Cardiac muscle cell (in vitro differentiated cells and primary cell): ENCODE results near the gene BRIP1. TPM values are rescaled to one million over a fixed set of nuclear protein-coding genes. Genes with fewer than 3 reads are reported as not detected.
A peak's percentile ranks its signal among the peaks of the same experiment; 100 is the strongest.

Source experiments
- DNase-seq, 2 donors: peaks; one replicate each; pipeline versions ENCODE4 v3.0.0 to v3.0.0-alpha.2; 2010 to 2017; ENCODE audit warnings: low read depth in 1 of 2, low spot score in 1 of 2
- H3K27ac ChIP-seq: fragments of 200-600 bp; sonication (generic); 2 replicates; pipeline ENCODE4 v1.5.1; 2016
- H3K27me3 ChIP-seq: fragments of 200-600 bp; sonication (generic); 2 replicates; pipeline ENCODE4 v1.6.0; 2016; ENCODE audit warnings: control low read depth
- H3K36me3 ChIP-seq: fragments of 200-600 bp; sonication (generic); 2 replicates; pipeline ENCODE4 v1.5.1; 2016; ENCODE audit warnings: control low read depth
- H3K4me1 ChIP-seq: fragments of 200-600 bp; sonication (generic); 2 replicates; pipeline ENCODE4 v1.8.1; 2017; ENCODE audit warnings: low read depth, mild to moderate bottlenecking, mixed run types
- H3K4me3 ChIP-seq: fragments of 200-600 bp; sonication (generic); 2 replicates; pipeline ENCODE4 v1.5.1; 2016; ENCODE audit warnings: mild to moderate bottlenecking
- H3K9me3 ChIP-seq: fragments of 200-600 bp; sonication (generic); 2 replicates; pipeline ENCODE4 v1.5.1; 2017; ENCODE audit warnings: low read depth, mild to moderate bottlenecking, control low read depth
- polyA plus RNA-seq: library from polyadenylated mRNA; unstranded; fragments of >200 nt; fragmentation: Nextera tagmentation; extraction: Ambion mirVana; gene quantifications from 2 replicates; pipeline ENCODE4 v1.2.1, GENCODE V29; 2016
- total RNA-seq: library from RNA; depleted of rRNA; stranded (reverse); fragments of >200 nt; gene quantifications from 2 replicates; pipeline ENCODE4 v1.2.3, GENCODE V29; 2016
- TF ChIP-seq, protein P1 (sequence below): IDR thresholded peaks from 2 replicates; pipeline ENCODE4 v1.5.1; 2012; ENCODE audit warnings: low read depth, mild to moderate bottlenecking, low read length

The BRIP1 gene
- total and polyA plus RNA-seq, 2 experiments from 2014 or later: 3.1 to 9.2 TPM

DNA sequence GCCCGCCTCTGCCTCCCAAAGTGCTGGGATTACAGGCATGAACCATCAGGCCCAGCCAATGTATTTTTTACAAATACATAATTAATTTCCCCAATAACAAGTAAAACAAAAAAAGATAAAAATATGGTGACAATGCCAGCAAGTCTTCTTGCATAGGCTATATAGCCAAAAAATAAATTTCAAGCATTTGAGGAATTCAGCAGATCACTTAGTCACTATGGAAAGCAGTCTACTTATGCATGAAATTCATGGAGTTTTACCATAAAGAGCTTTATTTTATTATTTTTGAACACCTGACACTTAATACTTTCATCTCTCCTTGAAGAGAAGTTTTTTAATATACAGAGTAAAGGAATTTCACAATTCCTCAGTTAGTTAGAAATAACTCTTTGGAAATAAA is 56.4 kb downstream of the BRIP1 start:
- no peak overlapping the region for H3K4me3 ChIP-seq
- no peaks in the 10 kb centered on the region for H3K9me3 ChIP-seq
- no peaks in the 10 kb centered on the region for H3K4me1 ChIP-seq
- DNase-seq: no peak
- no peak overlapping the region for H3K27ac ChIP-seq
- no peaks in the 10 kb centered on the region for H3K36me3 ChIP-seq
- TF ChIP-seq, protein P1, sequence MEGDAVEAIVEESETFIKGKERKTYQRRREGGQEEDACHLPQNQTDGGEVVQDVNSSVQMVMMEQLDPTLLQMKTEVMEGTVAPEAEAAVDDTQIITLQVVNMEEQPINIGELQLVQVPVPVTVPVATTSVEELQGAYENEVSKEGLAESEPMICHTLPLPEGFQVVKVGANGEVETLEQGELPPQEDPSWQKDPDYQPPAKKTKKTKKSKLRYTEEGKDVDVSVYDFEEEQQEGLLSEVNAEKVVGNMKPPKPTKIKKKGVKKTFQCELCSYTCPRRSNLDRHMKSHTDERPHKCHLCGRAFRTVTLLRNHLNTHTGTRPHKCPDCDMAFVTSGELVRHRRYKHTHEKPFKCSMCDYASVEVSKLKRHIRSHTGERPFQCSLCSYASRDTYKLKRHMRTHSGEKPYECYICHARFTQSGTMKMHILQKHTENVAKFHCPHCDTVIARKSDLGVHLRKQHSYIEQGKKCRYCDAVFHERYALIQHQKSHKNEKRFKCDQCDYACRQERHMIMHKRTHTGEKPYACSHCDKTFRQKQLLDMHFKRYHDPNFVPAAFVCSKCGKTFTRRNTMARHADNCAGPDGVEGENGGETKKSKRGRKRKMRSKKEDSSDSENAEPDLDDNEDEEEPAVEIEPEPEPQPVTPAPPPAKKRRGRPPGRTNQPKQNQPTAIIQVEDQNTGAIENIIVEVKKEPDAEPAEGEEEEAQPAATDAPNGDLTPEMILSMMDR: no peak
- no peaks in the 10 kb centered on the region for H3K27me3 ChIP-seq

DNA sequence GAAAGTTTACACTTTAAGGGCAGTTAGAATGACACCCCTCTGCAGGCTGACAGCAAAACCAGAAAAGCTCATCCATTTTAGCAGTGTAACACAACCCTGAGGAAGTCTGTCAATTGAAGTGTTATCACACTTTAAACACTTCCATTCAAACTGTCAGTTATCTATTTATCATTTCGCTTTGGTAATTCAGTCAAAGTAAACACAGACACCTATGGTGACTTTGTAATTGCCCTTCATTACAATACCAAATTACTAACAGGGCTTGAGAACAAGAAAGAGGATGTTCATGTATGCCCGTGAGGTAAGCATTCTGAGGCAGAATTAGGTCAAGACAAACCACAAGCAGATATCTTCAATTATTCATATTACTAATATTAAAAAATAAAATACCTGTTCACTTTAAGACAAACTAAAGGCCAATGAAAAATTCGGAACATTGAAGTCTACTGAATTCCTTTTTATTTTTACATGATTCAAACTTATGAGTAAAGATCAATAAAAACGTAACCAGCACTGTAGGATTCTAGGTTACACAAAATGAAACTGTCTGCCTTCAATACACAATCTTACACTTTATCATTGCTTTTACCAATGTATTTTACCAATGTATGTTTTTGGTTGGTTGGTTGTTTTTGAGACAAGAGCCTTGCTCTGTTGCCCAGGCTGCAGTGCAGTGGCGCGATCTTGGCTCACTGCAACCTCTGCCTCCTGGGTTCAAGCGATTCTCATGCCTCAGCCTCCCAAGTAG is 57.1 kb downstream of the BRIP1 start:
- TF ChIP-seq, protein P1: no peak
- Histone ChIP-seq H3K4me3 (no peak overlapping the region), H3K27me3 (no peaks in the 10 kb centered on the region), H3K9me3 (no peaks in the 10 kb centered on the region), H3K36me3 (no peaks in the 10 kb centered on the region), H3K27ac (no peak overlapping the region), H3K4me1 (no peaks in the 10 kb centered on the region)
- DNase-seq: no peak

DNA sequence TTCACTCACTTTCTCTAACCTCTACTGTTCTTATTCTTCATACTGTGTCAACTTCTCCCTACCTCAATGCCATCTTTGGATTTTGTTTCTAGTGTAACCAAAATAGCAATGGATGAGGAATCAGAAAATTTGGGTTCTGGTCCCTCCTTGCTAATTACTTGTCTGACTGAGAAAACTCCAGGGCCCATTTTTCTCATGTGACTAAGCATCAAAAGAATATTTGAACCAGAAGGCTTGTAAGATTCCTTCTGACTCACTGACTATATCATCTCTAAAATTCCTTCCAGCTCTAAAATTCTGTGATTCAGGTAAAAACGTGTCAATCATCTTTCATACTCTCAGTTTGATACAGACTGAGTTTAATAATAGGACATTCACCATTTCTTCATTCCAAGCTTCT is 57.9 kb downstream of the BRIP1 start:
- Histone ChIP-seq H3K27ac (no peak overlapping the region), H3K9me3 (no peaks in the 10 kb centered on the region), H3K36me3 (no peaks in the 10 kb centered on the region), H3K4me3 (no peak overlapping the region), H3K4me1 (no peaks in the 10 kb centered on the region), H3K27me3 (no peaks in the 10 kb centered on the region)
- TF ChIP-seq, protein P1: no peak
- DNase-seq: peak in 1 of 2 donors; percentile 28

DNA sequence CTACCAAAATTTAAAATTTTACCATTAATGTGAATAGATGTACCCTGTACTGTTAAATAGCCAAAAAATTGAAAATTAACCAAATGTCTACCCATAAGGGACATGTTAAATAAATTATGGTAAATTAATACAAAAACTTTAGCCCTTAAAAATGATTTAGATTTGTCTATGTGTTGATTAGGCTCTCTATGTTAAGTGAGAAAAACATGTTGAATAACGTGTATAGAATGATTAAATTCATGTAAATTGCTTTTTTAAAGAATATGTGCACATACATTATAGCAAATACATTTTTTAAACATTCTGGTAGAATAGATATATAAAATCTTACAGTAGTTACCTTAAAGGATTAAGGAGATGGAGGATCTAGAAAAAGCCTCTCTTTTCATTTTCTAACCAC is 59.5 kb downstream of the BRIP1 start:
- Histone ChIP-seq H3K36me3 (no peaks in the 10 kb centered on the region), H3K27me3 (no peaks in the 10 kb centered on the region), H3K4me3 (no peak overlapping the region), H3K4me1 (no peaks in the 10 kb centered on the region), H3K27ac (no peak overlapping the region), H3K9me3 (no peaks in the 10 kb centered on the region)
- no peak for DNase-seq
- TF ChIP-seq, protein P1: no peak

DNA sequence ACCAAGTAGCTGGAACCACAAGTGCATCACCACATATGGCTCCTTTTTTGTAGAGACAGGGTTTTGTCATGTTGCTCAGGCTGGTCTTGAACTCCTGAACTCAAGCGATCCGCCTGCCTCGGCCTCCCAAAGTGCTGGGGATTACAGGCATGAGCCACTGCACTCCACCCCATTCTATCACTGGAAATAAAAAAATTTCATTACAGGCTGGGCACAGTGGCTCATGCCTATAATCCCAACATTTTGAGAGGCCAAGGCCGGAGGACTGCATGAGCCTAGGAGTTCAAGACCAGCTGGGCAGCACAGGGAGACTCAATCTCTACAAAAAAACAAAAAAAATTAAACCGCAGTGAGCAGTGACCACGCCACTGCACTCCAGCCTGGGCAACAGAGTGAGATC is 60.1 kb downstream of the BRIP1 start:
- Histone ChIP-seq H3K27me3 (no peaks in the 10 kb centered on the region), H3K36me3 (no peaks in the 10 kb centered on the region), H3K9me3 (no peaks in the 10 kb centered on the region), H3K4me3 (no peak overlapping the region), H3K27ac (no peak overlapping the region), H3K4me1 (no peaks in the 10 kb centered on the region)
- DNase-seq: no peak
- TF ChIP-seq, protein P1: no peak
